DOHH2 (cell line): Measurements from ENCODE around the gene GRB10.

ENCODE experiments used
- CTCF ChIP-seq: fragments of 200-600 bp; sonication (generic); IDR thresholded peaks from one replicate; pipeline ENCODE4 v1.5.1; 2014; ENCODE audit warnings: antibody characterized with exemption, mild to moderate bottlenecking, low read depth, low read length; ENCODE audit not compliant: poor library complexity, severe bottlenecking
- EZH2phosphoT487 ChIP-seq: fragments of 200-600 bp; sonication (generic); IDR thresholded peaks from 2 replicates; pipeline ENCODE4 v1.6.1; 2017; ENCODE audit warnings: borderline replicate concordance, mild to moderate bottlenecking, antibody characterized with exemption, low read length, moderate library complexity, mixed read lengths

GRCh38 chr7:50542132-50542531, 240.6 kb downstream of the GRB10 start:
- TF ChIP-seq CTCF, result no peak
- TF ChIP-seq EZH2phosphoT487, result no peak
